Omental fat pad (tissue), 4 donors: ENCODE results near the gene RIPOR3. TPM values are rescaled to one million over a fixed set of nuclear protein-coding genes. Genes with fewer than 3 reads are reported as not detected.
"Not testable (repeated sequence)": the region's sequence is repeated elsewhere in the genome, so short reads cannot be mapped to it uniquely, and the experiment has no call there.

Source experiments
- ATAC-seq: fragments of 150-250 bp; one replicate; pipeline ENCODE4 v1.9.1; 2016; ENCODE audit warnings: mild to moderate bottlenecking, moderate library complexity; ENCODE audit not compliant: low FRiP score
- DNase-seq: peaks from one replicate; pipeline ENCODE4 v3.0.0-alpha.2; 2019; ENCODE audit warnings: low spot score
- CTCF ChIP-seq, 3 donors: fragments of 450-650 bp; IDR thresholded peaks; one replicate each; pipeline ENCODE4 v1.5.1; 2016 to 2017; ENCODE audit warnings: antibody characterized with exemption in 3 of 3, mild to moderate bottlenecking in 3 of 3, moderate library complexity in 2 of 3
- total RNA-seq, 4 donors: library from RNA; depleted of rRNA; stranded (reverse); fragments of >200 nt; gene quantifications; one replicate each; pipeline ENCODE4 v1.1.0, GENCODE V29; 2016

The RIPOR3 gene
- total RNA-seq, 4 donors from 2014 or later = 7.8 to 81.8 (median 16.6) TPM

GRCh38 chr20:50628853-50629669, 62.3 kb downstream of the RIPOR3 start:
- TF ChIP-seq CTCF (IDR thresholded peaks at IDR 0.05) = no peak
- no peak for DNase-seq
- ATAC-seq = no peak

- DNase-seq = no peak
- no peak for TF ChIP-seq CTCF (IDR thresholded peaks at IDR 0.05)
- ATAC-seq = no peak
These were observed 63.0 kb downstream of the RIPOR3 start for GRCh38 chr20:50628332-50628731.

- no peak for TF ChIP-seq CTCF (IDR thresholded peaks at IDR 0.05)
- no peak for ATAC-seq
- no peak for DNase-seq
These were observed 63.6 kb downstream of the RIPOR3 start for GRCh38 chr20:50627747-50628146.

DNA sequence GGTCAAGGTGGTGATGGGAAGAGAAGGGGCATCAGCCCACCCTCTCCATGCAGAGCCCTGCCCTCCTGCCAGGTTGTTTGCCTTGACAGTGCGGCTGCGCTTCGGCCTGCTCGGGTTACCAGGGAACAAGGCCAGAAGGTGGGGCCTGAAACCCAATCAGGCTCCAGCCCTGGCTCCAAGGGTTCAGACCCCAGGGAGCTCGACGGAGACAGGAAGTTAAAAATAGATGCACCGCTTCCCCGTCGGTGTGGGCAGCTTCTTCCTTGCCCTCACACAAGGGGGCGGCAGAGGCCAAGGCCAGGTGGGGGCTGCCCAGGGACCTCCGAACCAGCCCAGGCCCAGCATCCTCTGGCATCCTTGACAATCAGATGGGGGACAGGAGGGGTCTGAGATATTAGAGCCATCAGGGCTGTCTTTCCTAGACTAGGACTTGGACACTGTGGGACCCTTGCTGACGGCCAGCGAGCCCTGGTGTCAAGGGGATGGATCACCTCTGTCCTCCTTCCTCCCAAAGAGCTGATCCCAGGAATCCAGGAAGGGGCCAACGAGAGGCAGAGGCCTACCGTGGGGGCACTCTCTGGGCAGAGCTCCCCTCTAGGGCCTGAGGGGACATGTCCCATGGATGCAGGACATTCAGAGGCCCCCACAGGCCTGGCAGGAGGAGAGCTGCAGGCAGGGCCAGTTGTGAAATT, 65.2 kb downstream of the RIPOR3 start:
- TF ChIP-seq CTCF (IDR thresholded peaks at IDR 0.05) = no peak
- DNase-seq (no peak), ATAC-seq (peak; percentile 29)

- TF ChIP-seq CTCF (IDR thresholded peaks at IDR 0.05) = no peak
- DNase-seq (no peak), ATAC-seq (no peak)
These were observed 66.9 kb downstream of the RIPOR3 start for GRCh38 chr20:50624351-50625016.

- no peak for DNase-seq
- TF ChIP-seq CTCF (IDR thresholded peaks at IDR 0.05) = no peak
- ATAC-seq = no peak
These were observed 70.2 kb downstream of the RIPOR3 start for GRCh38 chr20:50621068-50621665.

DNA sequence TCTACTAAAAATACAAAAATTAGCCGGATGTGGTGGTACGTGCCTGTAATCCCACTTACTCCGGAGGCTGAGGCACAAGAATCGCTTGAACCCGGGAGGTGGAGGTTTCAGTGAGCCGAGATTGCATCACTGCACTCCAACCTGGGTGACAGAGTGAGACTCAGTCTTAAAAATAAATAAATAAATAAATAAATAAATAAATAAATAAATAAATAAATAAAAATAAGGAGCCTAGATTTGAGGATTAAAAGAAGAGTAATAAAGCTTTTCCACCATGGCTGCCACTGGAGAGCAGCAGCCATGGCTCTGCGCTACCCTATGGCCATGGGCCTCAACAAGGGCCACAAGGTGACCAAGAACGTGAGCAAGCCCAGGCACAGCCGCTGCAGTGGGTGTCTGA, 70.9 kb downstream of the RIPOR3 start:
- ATAC-seq = not testable (repeated sequence)

More for the DNA sequence above, 70.9 kb downstream of the RIPOR3 start:
- not testable (repeated sequence) for DNase-seq
